T-helper 2 cell treated with Interferon-gamma antibody and Interleukin-4, amounts not matched to agents 5 μg/mL and 100 μg/mL, for 36 hours (primary cell): ENCODE results near the gene NPTXR.
"Not testable (repeated sequence)": the region's sequence is repeated elsewhere in the genome, so short reads cannot be mapped to it uniquely, and the experiment has no call there.

Source experiments
- DNase-seq: peaks from one replicate; pipeline ENCODE4 v3.0.0; 2021; ENCODE audit warnings: low spot score
- H3K27ac Mint-ChIP-seq: one replicate; pipeline ENCODE4 v1.8.0; 2021; ENCODE audit warnings: mild to moderate bottlenecking, mixed read lengths
- H3K27me3 Mint-ChIP-seq: one replicate; pipeline ENCODE4 v1.8.0; 2021; ENCODE audit warnings: low read depth, mixed read lengths
- H3K36me3 Mint-ChIP-seq: one replicate; pipeline ENCODE4 v1.8.0; 2021; ENCODE audit warnings: low read depth, mixed read lengths
- H3K4me1 Mint-ChIP-seq: one replicate; pipeline ENCODE4 v1.8.0; 2021; ENCODE audit warnings: low read depth, mixed read lengths
- H3K4me3 Mint-ChIP-seq: one replicate; pipeline ENCODE4 v1.8.0; 2022; ENCODE audit warnings: mild to moderate bottlenecking, moderate library complexity, mixed read lengths
- H3K9me3 Mint-ChIP-seq: one replicate; pipeline ENCODE4 v1.8.0; 2021; ENCODE audit warnings: mixed read lengths

NPTXR gene

GRCh38 chr22:38826801-38827200 lies 17.0 kb downstream of the NPTXR start:
- no peaks in the 10 kb centered on the region for H3K36me3 Mint-ChIP-seq
- no peaks in the 10 kb centered on the region for H3K9me3 Mint-ChIP-seq
- H3K4me1 Mint-ChIP-seq, result no peaks in the 10 kb centered on the region
- DNase-seq, result no peak
- no peak overlapping the region for H3K27ac Mint-ChIP-seq
- no peak overlapping the region for H3K4me3 Mint-ChIP-seq
- no peaks in the 10 kb centered on the region for H3K27me3 Mint-ChIP-seq

DNA sequence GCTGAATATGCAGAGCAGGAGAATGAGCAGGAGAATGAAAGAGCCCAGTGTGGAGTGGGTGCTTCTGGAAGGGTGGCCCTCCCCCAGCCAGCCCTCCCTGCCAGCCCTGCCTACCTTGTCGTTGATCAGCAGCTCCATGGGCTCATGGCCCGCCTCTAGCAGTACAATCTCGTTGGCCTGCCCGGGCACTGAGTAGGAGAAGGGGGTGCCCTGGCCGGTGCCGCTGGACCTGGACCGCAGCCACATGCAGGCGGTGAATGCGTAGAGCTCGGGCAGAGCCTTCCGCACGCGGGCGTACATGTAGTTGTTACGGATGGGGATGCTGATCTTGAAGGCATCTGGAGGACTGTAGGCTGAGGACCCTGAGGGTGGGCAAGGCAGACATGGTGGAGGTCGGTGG lies 17.4 kb downstream of the NPTXR start:
- Mint-ChIP-seq H3K27me3 (no peaks in the 10 kb centered on the region), H3K9me3 (no peaks in the 10 kb centered on the region), H3K36me3 (no peaks in the 10 kb centered on the region), H3K27ac (no peak overlapping the region), H3K4me1 (no peaks in the 10 kb centered on the region), H3K4me3 (no peak overlapping the region)
- DNase-seq, result no peak

DNA sequence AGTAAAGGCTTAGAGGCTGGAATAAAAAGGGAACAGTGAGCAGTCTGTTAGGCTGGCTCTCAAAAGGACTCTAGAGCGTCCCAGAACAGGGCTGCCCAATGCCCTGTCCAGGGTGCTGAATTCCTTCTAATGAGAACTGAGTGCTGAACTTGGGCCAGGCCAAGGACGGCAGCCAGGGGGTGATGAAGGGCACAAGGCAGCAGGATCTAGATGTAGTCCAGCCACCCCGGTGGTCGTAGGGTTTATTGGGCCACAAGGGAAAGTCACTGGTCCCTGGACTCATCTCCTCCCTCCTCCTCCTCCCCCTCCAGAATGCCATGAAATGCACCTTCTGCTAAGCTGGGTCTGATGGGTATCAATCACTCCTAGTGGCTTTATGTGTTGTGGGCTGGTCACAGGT lies 19.2 kb downstream of the NPTXR start:
- Mint-ChIP-seq H3K27me3 (no peaks in the 10 kb centered on the region), H3K9me3 (no peaks in the 10 kb centered on the region), H3K36me3 (no peaks in the 10 kb centered on the region), H3K27ac (no peak overlapping the region), H3K4me1 (no peaks in the 10 kb centered on the region), H3K4me3 (no peak overlapping the region)
- DNase-seq, result peak; percentile 41

GRCh38 chr22:38823637-38824036 lies 20.2 kb downstream of the NPTXR start:
- Mint-ChIP-seq H3K9me3 (no peaks in the 10 kb centered on the region), H3K36me3 (no peaks in the 10 kb centered on the region), H3K4me1 (no peaks in the 10 kb centered on the region), H3K27me3 (no peaks in the 10 kb centered on the region), H3K4me3 (no peak overlapping the region), H3K27ac (no peak overlapping the region)
- DNase-seq, result no peak

- Mint-ChIP-seq H3K4me1 (no peaks in the 10 kb centered on the region), H3K27me3 (no peaks in the 10 kb centered on the region), H3K9me3 (no peaks in the 10 kb centered on the region), H3K27ac (no peak overlapping the region), H3K36me3 (no peaks in the 10 kb centered on the region), H3K4me3 (no peak overlapping the region)
- no peak for DNase-seq
Observed at GRCh38 chr22:38823076-38823475, 20.8 kb downstream of the NPTXR start.

DNA sequence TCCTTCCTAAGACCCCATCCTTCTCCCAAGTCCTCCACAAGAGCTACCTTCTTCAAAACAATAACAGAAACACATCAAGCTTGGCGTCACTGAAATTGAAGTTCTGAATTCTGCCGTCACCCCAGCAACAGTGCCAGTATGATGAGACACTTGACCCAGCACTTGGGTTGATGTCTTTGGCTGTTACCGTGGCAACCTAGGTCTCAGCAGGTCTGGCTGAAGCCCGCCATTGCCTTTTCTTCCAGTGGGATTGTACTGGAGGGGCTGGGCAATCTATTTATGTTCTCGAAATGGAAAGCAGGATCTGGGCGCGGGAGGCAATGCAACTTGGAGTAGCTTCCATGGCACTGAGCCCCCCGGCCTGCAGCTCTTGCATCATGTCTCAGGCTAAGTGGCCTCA lies 23.8 kb downstream of the NPTXR start:
- no peaks in the 10 kb centered on the region for H3K9me3 Mint-ChIP-seq
- H3K36me3 Mint-ChIP-seq, result no peaks in the 10 kb centered on the region
- no peak overlapping the region for H3K27ac Mint-ChIP-seq
- no peaks in the 10 kb centered on the region for H3K27me3 Mint-ChIP-seq
- no peaks in the 10 kb centered on the region for H3K4me1 Mint-ChIP-seq
- H3K4me3 Mint-ChIP-seq, result no peak overlapping the region
- DNase-seq, result no peak

DNA sequence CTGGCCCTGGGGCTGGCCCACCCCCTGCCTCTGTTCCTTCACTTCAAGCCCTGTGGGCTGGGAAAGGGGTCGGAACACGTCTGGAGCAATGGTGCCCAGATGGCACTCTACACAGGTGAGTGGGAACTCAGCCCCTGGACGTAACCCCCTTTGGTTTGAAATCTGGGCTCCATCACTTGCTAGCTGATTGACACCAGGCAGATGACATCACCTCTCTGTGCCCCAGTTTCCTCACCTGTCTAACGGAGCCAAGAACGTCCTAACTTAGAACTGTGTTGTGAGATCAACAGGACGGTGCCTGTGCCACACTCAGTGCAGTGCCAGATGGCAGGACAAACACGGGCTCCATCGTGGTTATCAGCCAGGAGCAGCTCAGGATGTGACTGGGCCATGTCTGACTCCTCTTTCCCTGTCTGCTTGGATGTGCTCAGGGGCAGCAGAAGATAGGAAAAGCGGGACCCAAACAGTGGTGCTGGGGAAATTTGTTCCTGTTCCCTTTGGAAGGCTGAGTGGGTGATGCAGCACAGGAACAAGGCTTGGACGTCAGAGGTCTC lies 24.4 kb downstream of the NPTXR start:
- no peaks in the 10 kb centered on the region for H3K27me3 Mint-ChIP-seq
- no peak for DNase-seq
- no peak overlapping the region for H3K27ac Mint-ChIP-seq
- H3K9me3 Mint-ChIP-seq, result no peaks in the 10 kb centered on the region
- H3K36me3 Mint-ChIP-seq, result no peaks in the 10 kb centered on the region
- H3K4me1 Mint-ChIP-seq, result no peaks in the 10 kb centered on the region
- no peak overlapping the region for H3K4me3 Mint-ChIP-seq

DNA sequence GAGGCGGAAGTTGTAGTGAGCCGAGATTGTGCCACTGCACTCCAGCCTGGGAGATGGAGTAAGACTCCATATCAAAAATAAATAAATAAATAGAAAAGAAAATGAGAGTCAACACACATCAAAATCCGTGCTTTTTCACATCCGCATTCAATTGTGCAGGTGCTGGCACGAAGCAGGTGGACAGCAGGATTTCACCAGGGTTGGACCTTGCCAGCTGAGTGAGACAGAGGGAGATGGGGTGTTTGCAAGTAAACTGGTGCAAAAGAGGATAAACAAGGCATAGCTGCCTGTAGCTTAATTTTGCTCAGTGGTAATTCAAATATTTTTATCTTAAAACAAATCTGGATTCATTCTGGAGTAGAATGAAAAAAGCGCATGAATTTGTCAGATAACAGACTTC lies 26.6 kb downstream of the NPTXR start:
- Mint-ChIP-seq H3K4me1 (no peaks in the 10 kb centered on the region), H3K4me3 (no peak overlapping the region), H3K27me3 (peaks cover 3% of the 10 kb centered on the region), H3K27ac (no peak overlapping the region), H3K36me3 (no peaks in the 10 kb centered on the region), H3K9me3 (no peaks in the 10 kb centered on the region)
- DNase-seq, result no peak

GRCh38 chr22:38815842-38816241 lies 28.0 kb downstream of the NPTXR start:
- H3K4me1 Mint-ChIP-seq, result no peaks in the 10 kb centered on the region

GRCh38 chr22:38811241-38811640 lies 32.6 kb downstream of the NPTXR start:
- H3K27me3 Mint-ChIP-seq, result peaks cover 8% of the 10 kb centered on the region
- H3K36me3 Mint-ChIP-seq, result no peaks in the 10 kb centered on the region
- DNase-seq, result no peak
- no peak overlapping the region for H3K27ac Mint-ChIP-seq
- H3K4me3 Mint-ChIP-seq, result no peak overlapping the region
- H3K4me1 Mint-ChIP-seq, result no peaks in the 10 kb centered on the region
- H3K9me3 Mint-ChIP-seq, result peaks cover 6% of the 10 kb centered on the region

More at GRCh38 chr22:38815842-38816241, 28.0 kb downstream of the NPTXR start:
- no peaks in the 10 kb centered on the region for H3K9me3 Mint-ChIP-seq
- DNase-seq, result no peak
- H3K27ac Mint-ChIP-seq, result no peak overlapping the region
- H3K4me3 Mint-ChIP-seq, result no peak overlapping the region
- no peaks in the 10 kb centered on the region for H3K36me3 Mint-ChIP-seq
- peaks cover 3% of the 10 kb centered on the region for H3K27me3 Mint-ChIP-seq

GRCh38 chr22:38805041-38805593 lies 38.7 kb downstream of the NPTXR start:
- not testable (repeated sequence) for H3K36me3 Mint-ChIP-seq, H3K27ac Mint-ChIP-seq, H3K4me1 Mint-ChIP-seq, H3K9me3 Mint-ChIP-seq, H3K4me3 Mint-ChIP-seq, DNase-seq
- H3K27me3 Mint-ChIP-seq, result peaks cover 23% of the 10 kb centered on the region

GRCh38 chr22:38802671-38803121 lies 41.1 kb downstream of the NPTXR start:
- DNase-seq, result no peak
- Mint-ChIP-seq H3K27me3 (peaks cover 25% of the 10 kb centered on the region), H3K4me3 (no peak overlapping the region), H3K9me3 (no peaks in the 10 kb centered on the region), H3K27ac (no peak overlapping the region), H3K4me1 (peaks cover 5% of the 10 kb centered on the region), H3K36me3 (no peaks in the 10 kb centered on the region)

GRCh38 chr22:38799265-38800002 lies 44.4 kb downstream of the NPTXR start:
- Mint-ChIP-seq H3K4me1 (peaks cover 5% of the 10 kb centered on the region), H3K36me3 (no peaks in the 10 kb centered on the region), H3K27me3 (peaks cover 33% of the 10 kb centered on the region), H3K27ac (no peak overlapping the region), H3K9me3 (no peaks in the 10 kb centered on the region), H3K4me3 (no peak overlapping the region)
- no peak for DNase-seq

GRCh38 chr22:38798496-38798895 lies 45.3 kb downstream of the NPTXR start:
- H3K4me1 Mint-ChIP-seq, result peaks cover 8% of the 10 kb centered on the region
- no peaks in the 10 kb centered on the region for H3K9me3 Mint-ChIP-seq
- DNase-seq, result no peak
- peaks cover 25% of the 10 kb centered on the region for H3K27me3 Mint-ChIP-seq
- H3K27ac Mint-ChIP-seq, result no peak overlapping the region
- H3K36me3 Mint-ChIP-seq, result no peaks in the 10 kb centered on the region
- no peak overlapping the region for H3K4me3 Mint-ChIP-seq
